ENCODE measurements around the gene SUN2.

DNA sequence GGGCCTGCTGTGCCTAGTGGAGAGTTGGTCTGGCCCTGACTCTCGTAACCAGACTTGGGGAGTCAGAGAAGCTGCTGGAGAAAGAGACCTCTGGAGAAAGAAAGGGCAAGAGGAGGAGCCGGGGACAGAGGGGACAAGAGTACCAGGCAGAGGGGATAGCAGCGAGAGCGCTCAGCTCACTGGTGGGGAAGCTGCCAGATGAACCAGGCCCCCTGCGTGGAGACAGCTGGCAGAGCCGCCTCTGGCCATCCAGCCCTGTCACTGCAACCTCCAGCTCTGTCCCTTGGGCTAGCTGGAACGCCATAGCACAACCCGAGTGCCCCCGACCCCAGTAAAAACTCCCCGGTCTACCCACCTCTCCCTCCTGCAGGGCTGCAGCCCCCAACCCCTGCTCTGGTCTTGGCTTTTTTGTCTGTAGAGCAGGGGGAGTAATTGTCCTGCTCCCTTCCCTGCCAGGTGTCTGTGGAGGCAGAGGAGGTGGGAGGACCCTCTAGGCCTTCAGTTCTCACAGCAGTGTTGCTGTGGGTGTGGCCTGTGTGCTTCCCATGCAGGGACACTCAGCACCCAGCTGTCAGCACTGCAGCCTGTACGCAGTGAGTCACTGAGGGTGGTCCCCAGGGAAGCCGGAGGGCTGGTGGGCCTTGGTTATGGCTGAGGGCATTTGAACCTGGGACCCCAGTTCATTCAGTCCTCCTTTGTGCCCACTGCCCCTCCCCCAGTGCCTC is 4.8 kb upstream of the SUN2 start:
- no peak for TF ChIP-seq EZH2 (IDR thresholded peaks at IDR 0.05; ENCODE audit: low read depth, low read length, severe bottlenecking)
- TF ChIP-seq GABPA (IDR thresholded peaks at IDR 0.05; ENCODE audit: borderline replicate concordance, insufficient read depth, low read length): no peak
- no peak for TF ChIP-seq KDM4A (IDR thresholded peaks at IDR 0.05; ENCODE audit: low read depth, low read length, severe bottlenecking)
- no peak for TF ChIP-seq TBP (IDR thresholded peaks at IDR 0.05; ENCODE audit: low read depth, low read length)
- no peak for TF ChIP-seq SIN3A (conservative IDR thresholded peaks at IDR 0.05 in 1 of 2, IDR thresholded peaks at IDR 0.05 in 1 of 2; ENCODE audit: low read depth in 1 of 2, low read length in 2 of 2)
- no peak for TF ChIP-seq EP300 (IDR thresholded peaks at IDR 0.05; ENCODE audit: borderline replicate concordance in 1 of 2, low read depth in 2 of 2, low read length in 2 of 2)
- TF ChIP-seq, protein P1, sequence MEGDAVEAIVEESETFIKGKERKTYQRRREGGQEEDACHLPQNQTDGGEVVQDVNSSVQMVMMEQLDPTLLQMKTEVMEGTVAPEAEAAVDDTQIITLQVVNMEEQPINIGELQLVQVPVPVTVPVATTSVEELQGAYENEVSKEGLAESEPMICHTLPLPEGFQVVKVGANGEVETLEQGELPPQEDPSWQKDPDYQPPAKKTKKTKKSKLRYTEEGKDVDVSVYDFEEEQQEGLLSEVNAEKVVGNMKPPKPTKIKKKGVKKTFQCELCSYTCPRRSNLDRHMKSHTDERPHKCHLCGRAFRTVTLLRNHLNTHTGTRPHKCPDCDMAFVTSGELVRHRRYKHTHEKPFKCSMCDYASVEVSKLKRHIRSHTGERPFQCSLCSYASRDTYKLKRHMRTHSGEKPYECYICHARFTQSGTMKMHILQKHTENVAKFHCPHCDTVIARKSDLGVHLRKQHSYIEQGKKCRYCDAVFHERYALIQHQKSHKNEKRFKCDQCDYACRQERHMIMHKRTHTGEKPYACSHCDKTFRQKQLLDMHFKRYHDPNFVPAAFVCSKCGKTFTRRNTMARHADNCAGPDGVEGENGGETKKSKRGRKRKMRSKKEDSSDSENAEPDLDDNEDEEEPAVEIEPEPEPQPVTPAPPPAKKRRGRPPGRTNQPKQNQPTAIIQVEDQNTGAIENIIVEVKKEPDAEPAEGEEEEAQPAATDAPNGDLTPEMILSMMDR (IDR thresholded peaks at IDR 0.05; ENCODE audit: control extremely low read depth in 1 of 3, insufficient read depth in 1 of 3, low read depth in 1 of 3, low read length in 3 of 3): no peak
- TF ChIP-seq EGR1 (IDR thresholded peaks at IDR 0.05; ENCODE audit: borderline replicate concordance, low read depth, low read length): no peak
- no peak for TF ChIP-seq POLR2A (IDR thresholded peaks at IDR 0.05; ENCODE audit: control extremely low read depth in 1 of 2, low read depth in 2 of 2, low read length in 2 of 2)
- TF ChIP-seq SP1 (IDR thresholded peaks at IDR 0.05; ENCODE audit: low read depth, low read length): no peak
- TF ChIP-seq, protein P2, sequence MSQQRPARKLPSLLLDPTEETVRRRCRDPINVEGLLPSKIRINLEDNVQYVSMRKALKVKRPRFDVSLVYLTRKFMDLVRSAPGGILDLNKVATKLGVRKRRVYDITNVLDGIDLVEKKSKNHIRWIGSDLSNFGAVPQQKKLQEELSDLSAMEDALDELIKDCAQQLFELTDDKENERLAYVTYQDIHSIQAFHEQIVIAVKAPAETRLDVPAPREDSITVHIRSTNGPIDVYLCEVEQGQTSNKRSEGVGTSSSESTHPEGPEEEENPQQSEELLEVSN (IDR thresholded peaks at IDR 0.05): no peak
- TF ChIP-seq RFX5 (IDR thresholded peaks at IDR 0.05; ENCODE audit: borderline replicate concordance, low read depth, low read length): no peak
